Natural killer cell (primary cell): ENCODE data around the gene RAB1A. TPM values are rescaled to one million over a fixed set of nuclear protein-coding genes. Genes with fewer than 3 reads are reported as not detected.

Experiments
- ATAC-seq, 3 donors: fragments of 150-1000 bp in 2 of 3; fragments of 200-7000 bp in 1 of 3; cut with Tn5 transposase; 1 replicate in 1 of 3; 2 replicates in 2 of 3; pipeline ENCODE4 v1.10.0; 2021; ENCODE audit warnings: mild to moderate bottlenecking in 2 of 3, moderate library complexity in 2 of 3
- DNase-seq, 2 donors: peaks; one replicate each; pipeline versions ENCODE4 v3.0.0 to v3.0.0-alpha.2; 2013 to 2021; ENCODE audit warnings: mixed read lengths in 1 of 2
- H3K27ac ChIP-seq: one replicate; pipeline ENCODE4 v1.5.1; 2013; ENCODE audit warnings: mild to moderate bottlenecking, low read length
- H3K27me3 ChIP-seq: one replicate; pipeline ENCODE4 v1.6.1; 2013; ENCODE audit warnings: low read length; ENCODE audit not compliant: control insufficient read depth, insufficient read depth
- H3K36me3 ChIP-seq: one replicate; pipeline ENCODE4 v1.6.1; 2013; ENCODE audit warnings: low read length; ENCODE audit not compliant: control insufficient read depth, insufficient read depth
- H3K4me1 ChIP-seq: one replicate; pipeline ENCODE4 v1.6.1; 2013; ENCODE audit warnings: low read length; ENCODE audit not compliant: control insufficient read depth, insufficient read depth
- H3K4me3 ChIP-seq: one replicate; pipeline ENCODE4 v1.5.1; 2013; ENCODE audit warnings: low read length
- H3K9me3 ChIP-seq: one replicate; pipeline ENCODE4 v1.6.1; 2013; ENCODE audit warnings: low read length; ENCODE audit not compliant: control insufficient read depth, insufficient read depth
- H3K27ac Mint-ChIP-seq, 2 donors: one replicate each; pipeline ENCODE4 v1.8.0; 2022; ENCODE audit warnings: mild to moderate bottlenecking in 2 of 2, mixed read lengths in 2 of 2, moderate library complexity in 1 of 2
- H3K27me3 Mint-ChIP-seq, 2 donors: one replicate each; pipeline ENCODE4 v1.8.0; 2022; ENCODE audit warnings: low read depth in 2 of 2, mixed read lengths in 2 of 2
- H3K36me3 Mint-ChIP-seq: one replicate; pipeline ENCODE4 v1.8.0; 2022; ENCODE audit warnings: mixed read lengths
- H3K4me1 Mint-ChIP-seq, 2 donors: one replicate each; pipeline ENCODE4 v1.8.0; 2022; ENCODE audit warnings: mixed read lengths in 2 of 2
- H3K4me3 Mint-ChIP-seq: one replicate; pipeline ENCODE4 v1.8.0; 2022; ENCODE audit warnings: mild to moderate bottlenecking, moderate library complexity, mixed read lengths
- H3K9me3 Mint-ChIP-seq, 2 donors: one replicate each; pipeline ENCODE4 v1.8.0; 2022; ENCODE audit warnings: mixed read lengths in 2 of 2
- CTCF ChIP-seq: fragments of 200-600 bp; IDR thresholded peaks from one replicate; pipeline ENCODE4 v1.8.0; 2022; ENCODE audit warnings: antibody characterized with exemption
- WGBS: methylation state at CpG from one replicate; pipeline ENCODE4 v1.1.7; 2013; ENCODE audit warnings: missing lambda C conversion rate; ENCODE audit not compliant: insufficient coverage; 5-methylcytosine and 5-hydroxymethylcytosine counted together
- intact Hi-C: fragments of 100-400 bp; cut with micrococcal nuclease; formaldehyde crosslinking; loops from one replicate; pipeline ENCODE4 v1.14.2; 2022
- total RNA-seq, 4 donors: library from RNA; stranded (reverse); fragments of 120-200 nt in 1 of 4; gene quantifications; one replicate each; pipeline versions ENCODE4 v1.2.3 to v1.2.4, GENCODE V29; 2013 to 2022

Gene RAB1A
- total RNA-seq, 3 donors from 2014 or later (not counting 1 experiment from before 2014, with no cell fraction given): 83.5 to 101 (median 93.6) TPM

- 100% methylated on average over 1 of the region's 5 CpGs for WGBS
- peak in 1 of 3 donors; percentile 10 for ATAC-seq
- H3K4me3 ChIP-seq: no peak overlapping the region
- peaks cover 15% of the 10 kb centered on the region for H3K36me3 ChIP-seq
- Mint-ChIP-seq H3K27me3 (no peaks in the 10 kb centered on the region), H3K9me3 (no peaks in the 10 kb centered on the region), H3K4me1 (peaks cover 57 to 58% of the 10 kb centered on the region in 2 donors), H3K36me3 (no peaks in the 10 kb centered on the region), H3K27ac (peak overlapping the region; percentile 43 to 51), H3K4me3 (no peak overlapping the region)
- TF ChIP-seq CTCF: no peak
- intact Hi-C loops: no loop called here
- H3K4me1 ChIP-seq: peaks cover 13% of the 10 kb centered on the region
- H3K27me3 ChIP-seq: no peaks in the 10 kb centered on the region
- no peak for DNase-seq
- H3K27ac ChIP-seq: no peak overlapping the region
- no peaks in the 10 kb centered on the region for H3K9me3 ChIP-seq
Measured at GRCh38 chr2:65107530-65107929, 22.4 kb downstream of the RAB1A start.

GRCh38 chr2:65103013-65103715 is 26.7 kb downstream of the RAB1A start:
- DNase-seq (no peak), ATAC-seq (no peak)
- Mint-ChIP-seq H3K4me3 (no peak overlapping the region), H3K9me3 (no peaks in the 10 kb centered on the region), H3K4me1 (peaks cover 38% of the 10 kb centered on the region in 2 donors), H3K27me3 (no peaks in the 10 kb centered on the region), H3K27ac (no peak overlapping the region), H3K36me3 (no peaks in the 10 kb centered on the region)
- no peak overlapping the region for H3K27ac ChIP-seq
- TF ChIP-seq CTCF: no peak
- no peaks in the 10 kb centered on the region for H3K27me3 ChIP-seq
- H3K4me3 ChIP-seq: no peak overlapping the region
- peaks cover 9% of the 10 kb centered on the region for H3K4me1 ChIP-seq
- intact Hi-C loops: no loop called here
- WGBS: 98% methylated on average over 5 of the region's 6 CpGs
- H3K9me3 ChIP-seq: no peaks in the 10 kb centered on the region
- H3K36me3 ChIP-seq: peaks cover 33% of the 10 kb centered on the region

- intact Hi-C loops: no loop called here
- Histone ChIP-seq H3K36me3 (peaks cover 49% of the 10 kb centered on the region), H3K27ac (no peak overlapping the region), H3K4me3 (no peak overlapping the region), H3K27me3 (no peaks in the 10 kb centered on the region), H3K4me1 (no peaks in the 10 kb centered on the region), H3K9me3 (no peaks in the 10 kb centered on the region)
- H3K9me3 Mint-ChIP-seq: no peaks in the 10 kb centered on the region
- H3K27me3 Mint-ChIP-seq: no peaks in the 10 kb centered on the region
- peaks cover 35 to 45% of the 10 kb centered on the region in 2 donors for H3K4me1 Mint-ChIP-seq
- no peak for TF ChIP-seq CTCF
- no peak overlapping the region for H3K4me3 Mint-ChIP-seq
- ATAC-seq (no peak), DNase-seq (no peak)
- H3K36me3 Mint-ChIP-seq: no peaks in the 10 kb centered on the region
- WGBS: 88% methylated on average over 2 of the region's 3 CpGs
- peak overlapping the region in 1 of 2 donors; percentile 5 for H3K27ac Mint-ChIP-seq
Measured at GRCh38 chr2:65101071-65101470, 28.8 kb downstream of the RAB1A start.

GRCh38 chr2:65098741-65099140 is 31.2 kb downstream of the RAB1A start:
- intact Hi-C loops: no loop called here
- no peaks in the 10 kb centered on the region for H3K36me3 Mint-ChIP-seq
- Histone ChIP-seq H3K4me1 (no peaks in the 10 kb centered on the region), H3K9me3 (no peaks in the 10 kb centered on the region), H3K4me3 (no peak overlapping the region), H3K27ac (no peak overlapping the region), H3K36me3 (peaks cover 57% of the 10 kb centered on the region), H3K27me3 (no peaks in the 10 kb centered on the region)
- no peak overlapping the region for H3K4me3 Mint-ChIP-seq
- peak overlapping the region; percentile 33 to 67 for H3K27ac Mint-ChIP-seq
- DNase-seq (no peak), ATAC-seq (no peak)
- TF ChIP-seq CTCF: no peak
- H3K27me3 Mint-ChIP-seq: no peaks in the 10 kb centered on the region
- H3K9me3 Mint-ChIP-seq: no peaks in the 10 kb centered on the region
- WGBS: 91% methylated on average over 5 of the region's 5 CpGs
- peaks cover 23 to 33% of the 10 kb centered on the region in 2 donors for H3K4me1 Mint-ChIP-seq
